ENCODE measurements around the gene GALNT2.

- TF ChIP-seq POLR2A (IDR thresholded peaks at IDR 0.05; ENCODE audit: insufficient read depth in 1 of 2, low read depth in 2 of 2, low read length in 2 of 2) (no peak), PHF5A (CRISPR knock-in tag; IDR thresholded peaks at IDR 0.05; ENCODE audit: low read depth, unreplicated experiment) (no peak), ZNF432 (CRISPR knock-in tag; IDR thresholded peaks at IDR 0.05; ENCODE audit: borderline replicate concordance) (no peak), GTF3A (CRISPR knock-in tag; conservative IDR thresholded peaks at IDR 0.05) (no peak), ZNF18 (CRISPR knock-in tag; IDR thresholded peaks at IDR 0.05; ENCODE audit: insufficient replicate concordance) (no peak), AFF4 (CRISPR knock-in tag; IDR thresholded peaks at IDR 0.05) (no peak), ZNF280B (CRISPR knock-in tag; IDR thresholded peaks at IDR 0.05; ENCODE audit: borderline replicate concordance) (no peak), ZNF317 (CRISPR knock-in tag; IDR thresholded peaks at IDR 0.05) (no peak), ZNF367 (CRISPR knock-in tag; IDR thresholded peaks at IDR 0.05; ENCODE audit: borderline replicate concordance) (no peak), POLR2AphosphoS5 (IDR thresholded peaks at IDR 0.05; ENCODE audit: low read depth, low read length) (no peak), FOXM1 (CRISPR knock-in tag; IDR thresholded peaks at IDR 0.05) (no peak)
Measured at GRCh38 chr1:230170153-230170547, 103.1 kb downstream of the GALNT2 start.

Data from HepG2 (cell line).